HEK293 (cell line): ENCODE results near the gene COL9A3.

Source experiments
- CTCF ChIA-PET: fragments of 350-600 bp; formaldehyde crosslinking; extraction: SDS; loops from one replicate; lab custom pipeline; 2021; ENCODE audit warnings: antibody characterized with exemption; lab: Yijun Ruan, JAX
- POLR2A ChIA-PET: fragments of 300-600 bp; formaldehyde crosslinking; extraction: SDS; loops from one replicate; lab custom pipeline; 2020; ENCODE audit warnings: antibody characterized with exemption, inconsistent platforms; lab: Yijun Ruan, JAX
- H3K27ac ChIP-seq: fragments of 200-500 bp; sonication (Bioruptor generic); 2 replicates; pipeline ENCODE4 v1.5.1; 2014; ENCODE audit warnings: low read depth, low read length, control low read depth, inconsistent platforms; ENCODE audit errors: extremely low read depth
- H3K36me3 ChIP-seq, 2 experiments: fragments of 200-500 bp in 1 of 2; sonication (Bioruptor generic) in 1 of 2; 1 replicate in 1 of 2; 2 replicates in 1 of 2; pipeline ENCODE4 v1.5.1; 2014 to 2017; ENCODE audit warnings: inconsistent platforms in 2 of 2, low read length in 2 of 2; ENCODE audit not compliant: control insufficient read depth in 2 of 2, insufficient read depth in 1 of 2
- H3K4me1 ChIP-seq: fragments of 200-500 bp; sonication (Bioruptor generic); 2 replicates; pipeline ENCODE4 v1.5.1; 2014; ENCODE audit warnings: mild to moderate bottlenecking, low read length, inconsistent platforms; ENCODE audit not compliant: control insufficient read depth, insufficient read depth
- H3K4me3 ChIP-seq: 2 replicates; pipeline ENCODE4 v1.5.1; 2011; ENCODE audit warnings: low read depth, mild to moderate bottlenecking, control low read depth, low read length, moderate library complexity
- H3K9me3 ChIP-seq: fragments of 200-500 bp; sonication (Bioruptor generic); 2 replicates; pipeline ENCODE4 v1.5.1; 2014; ENCODE audit warnings: low read depth, low read length, inconsistent platforms; ENCODE audit not compliant: control insufficient read depth, insufficient read depth
- ATF2 ChIP-seq: fragments of 450-650 bp; formaldehyde crosslinking; IDR thresholded peaks from 2 replicates; pipeline ENCODE4 v1.5.1; 2016; ENCODE audit warnings: missing biosample characterization, missing genetic modification characterization, low read depth
- BCL6B ChIP-seq: fragments of 450-650 bp; formaldehyde crosslinking; IDR thresholded peaks from 2 replicates; pipeline ENCODE4 v1.5.1; 2017; ENCODE audit warnings: missing biosample characterization, missing genetic modification characterization
- EGR2 ChIP-seq: fragments of 450-650 bp; formaldehyde crosslinking; IDR thresholded peaks from 2 replicates; pipeline ENCODE4 v1.5.1; 2016; ENCODE audit warnings: low read depth, missing biosample characterization, missing genetic modification characterization
- GFI1B ChIP-seq: fragments of 450-650 bp; formaldehyde crosslinking; IDR thresholded peaks from 2 replicates; pipeline ENCODE4 v1.5.1; 2016; ENCODE audit warnings: missing biosample characterization, missing genetic modification characterization
- KLF17 ChIP-seq: fragments of 450-650 bp; formaldehyde crosslinking; IDR thresholded peaks from 2 replicates; pipeline ENCODE4 v1.5.1; 2016; ENCODE audit warnings: missing biosample characterization, missing genetic modification characterization
- KLF8 ChIP-seq: fragments of 450-650 bp; formaldehyde crosslinking; IDR thresholded peaks from 2 replicates; pipeline ENCODE4 v1.5.1; 2016; ENCODE audit warnings: missing biosample characterization, missing genetic modification characterization
- SALL2 ChIP-seq: fragments of 450-650 bp; formaldehyde crosslinking; IDR thresholded peaks from 2 replicates; pipeline ENCODE4 v1.5.0; 2017; ENCODE audit warnings: missing biosample characterization, mild to moderate bottlenecking, missing genetic modification characterization, borderline replicate concordance
- SP7 ChIP-seq: fragments of 450-650 bp; formaldehyde crosslinking; IDR thresholded peaks from 2 replicates; pipeline ENCODE4 v1.5.1; 2016; ENCODE audit warnings: missing biosample characterization, missing genetic modification characterization
- ZFP69B ChIP-seq: fragments of 450-650 bp; formaldehyde crosslinking; IDR thresholded peaks from 2 replicates; pipeline ENCODE4 v1.5.1; 2016; ENCODE audit warnings: missing biosample characterization, missing genetic modification characterization
- ZNF138 ChIP-seq: fragments of 450-650 bp; formaldehyde crosslinking; IDR thresholded peaks from 2 replicates; pipeline ENCODE4 v1.5.1; 2016; ENCODE audit warnings: missing biosample characterization, missing genetic modification characterization, borderline replicate concordance
- ZNF155 ChIP-seq: fragments of 450-650 bp; formaldehyde crosslinking; IDR thresholded peaks from 2 replicates; pipeline ENCODE4 v1.5.1; 2016; ENCODE audit warnings: missing biosample characterization, missing genetic modification characterization
- ZNF16 ChIP-seq: fragments of 450-650 bp; formaldehyde crosslinking; IDR thresholded peaks from 2 replicates; pipeline ENCODE4 v1.5.1; 2016; ENCODE audit warnings: low read depth, missing biosample characterization, missing genetic modification characterization
- ZNF175 ChIP-seq: fragments of 450-650 bp; formaldehyde crosslinking; IDR thresholded peaks from 2 replicates; pipeline ENCODE4 v1.5.1; 2016; ENCODE audit warnings: missing biosample characterization, missing genetic modification characterization
- ZNF239 ChIP-seq: fragments of 450-650 bp; formaldehyde crosslinking; IDR thresholded peaks from 2 replicates; pipeline ENCODE4 v1.5.1; 2016; ENCODE audit warnings: missing biosample characterization, missing genetic modification characterization
- ZNF24 ChIP-seq: fragments of 450-650 bp; formaldehyde crosslinking; IDR thresholded peaks from 2 replicates; pipeline ENCODE4 v1.5.1; 2016; ENCODE audit warnings: missing biosample characterization, missing genetic modification characterization
- ZNF280D ChIP-seq: fragments of 450-650 bp; formaldehyde crosslinking; IDR thresholded peaks from 2 replicates; pipeline ENCODE4 v1.5.1; 2016; ENCODE audit warnings: missing biosample characterization, missing genetic modification characterization
- ZNF335 ChIP-seq: fragments of 450-650 bp; formaldehyde crosslinking; conservative IDR thresholded peaks from 2 replicates; pipeline ENCODE4 v1.5.1; 2016; ENCODE audit warnings: missing biosample characterization, missing genetic modification characterization
- ZNF341 ChIP-seq: fragments of 450-650 bp; formaldehyde crosslinking; IDR thresholded peaks from 2 replicates; pipeline ENCODE4; 2016; ENCODE audit warnings: low read depth, missing biosample characterization, missing genetic modification characterization
- ZNF354C ChIP-seq: fragments of 450-650 bp; formaldehyde crosslinking; IDR thresholded peaks from 2 replicates; pipeline ENCODE4 v1.5.1; 2016; ENCODE audit warnings: missing biosample characterization, missing genetic modification characterization, low read depth, borderline replicate concordance
- ZNF398 ChIP-seq: fragments of 450-650 bp; formaldehyde crosslinking; IDR thresholded peaks from 2 replicates; pipeline ENCODE4 v1.5.1; 2017; ENCODE audit warnings: missing biosample characterization, missing genetic modification characterization
- ZNF473 ChIP-seq: fragments of 450-650 bp; formaldehyde crosslinking; IDR thresholded peaks from 2 replicates; pipeline ENCODE4 v1.5.1; 2017; ENCODE audit warnings: missing biosample characterization, missing genetic modification characterization
- ZNF596 ChIP-seq: fragments of 450-650 bp; IDR thresholded peaks from 2 replicates; pipeline ENCODE4 v1.5.0; 2018; ENCODE audit warnings: missing biosample characterization, mild to moderate bottlenecking, missing genetic modification characterization, moderate library complexity
- ZNF654 ChIP-seq: fragments of 450-650 bp; formaldehyde crosslinking; IDR thresholded peaks from 2 replicates; pipeline ENCODE4 v1.5.1; 2016; ENCODE audit warnings: low read depth, missing biosample characterization, missing genetic modification characterization
- ZNF658 ChIP-seq: fragments of 450-650 bp; formaldehyde crosslinking; IDR thresholded peaks from 2 replicates; pipeline ENCODE4; 2016; ENCODE audit warnings: missing biosample characterization, missing genetic modification characterization
- ZNF791 ChIP-seq: fragments of 450-650 bp; formaldehyde crosslinking; IDR thresholded peaks from 2 replicates; pipeline ENCODE4 v1.5.1; 2016; ENCODE audit warnings: missing biosample characterization, missing genetic modification characterization
- ZSCAN30 ChIP-seq: fragments of 450-650 bp; IDR thresholded peaks from 2 replicates; pipeline ENCODE4 v1.5.1; 2018; ENCODE audit warnings: missing biosample characterization, mild to moderate bottlenecking, missing genetic modification characterization, moderate library complexity
- ZSCAN4 ChIP-seq: fragments of 450-650 bp; formaldehyde crosslinking; IDR thresholded peaks from 2 replicates; pipeline ENCODE4 v1.5.1; 2017; ENCODE audit warnings: missing biosample characterization, missing genetic modification characterization

Gene COL9A3

GRCh38 chr20:62838128-62838891, 21.5 kb downstream of the COL9A3 start:
- H3K4me1 ChIP-seq, result peaks cover 3% of the 10 kb centered on the region; the same call in 1 of the 2 replicates
- H3K4me3 ChIP-seq, result no peak overlapping the region
- no peak overlapping the region for H3K27ac ChIP-seq
- H3K9me3 ChIP-seq, result no peaks in the 10 kb centered on the region
- ChIA-PET CTCF (interaction anchor here (1.4 kb wide), 1 partner anchor 171 kb away, joined by 6 read pairs; no protein-coding TSS in a partner anchor), POLR2A (no interaction called here)
- H3K36me3 ChIP-seq, result peaks cover 0 to 39% of the 10 kb centered on the region in 2 experiments; a peak in 1 of 3 replicates
- TF ChIP-seq ZSCAN4, result no peak
- no peak for TF ChIP-seq ZNF354C (tag by site-specific recombination)
- TF ChIP-seq ZNF398 (tag by site-specific recombination), result no peak
- no peak for TF ChIP-seq ZNF654 (tag by site-specific recombination)
- no peak for TF ChIP-seq EGR2 (tag by site-specific recombination)
- TF ChIP-seq ZNF175 (tag by site-specific recombination), result no peak
- TF ChIP-seq ZNF155 (tag by site-specific recombination), result no peak
- TF ChIP-seq ATF2 (tag by site-specific recombination), result no peak
- peak; percentile 50; the same call in 1 of the 2 replicates for TF ChIP-seq ZNF335 (tag by site-specific recombination)
- no peak for TF ChIP-seq ZNF138
- no peak for TF ChIP-seq ZSCAN30 (tag by site-specific recombination)
- no peak for TF ChIP-seq BCL6B (tag by site-specific recombination)
- TF ChIP-seq ZNF239 (tag by site-specific recombination), result no peak
- TF ChIP-seq KLF8 (tag by site-specific recombination), result no peak
- TF ChIP-seq ZNF280D (tag by site-specific recombination), result no peak
- TF ChIP-seq ZNF791 (tag by site-specific recombination), result no peak
- TF ChIP-seq ZFP69B, result no peak
- no peak for TF ChIP-seq ZNF596 (tag by site-specific recombination)
- no peak for TF ChIP-seq SALL2 (tag by site-specific recombination)
- no peak for TF ChIP-seq ZNF16 (tag by site-specific recombination)
- no peak for TF ChIP-seq ZNF473 (tag by site-specific recombination)
- no peak for TF ChIP-seq ZNF658 (tag by site-specific recombination)
- TF ChIP-seq GFI1B (tag by site-specific recombination), result no peak
- TF ChIP-seq SP7 (tag by site-specific recombination), result peak; percentile 37; the same call in 1 of the 2 replicates
- TF ChIP-seq ZNF341, result peak; percentile 98
- no peak for TF ChIP-seq KLF17 (tag by site-specific recombination)
- no peak for TF ChIP-seq ZNF24 (tag by site-specific recombination)
